Measurements from ENCODE around the gene TPGS2.

DNA sequence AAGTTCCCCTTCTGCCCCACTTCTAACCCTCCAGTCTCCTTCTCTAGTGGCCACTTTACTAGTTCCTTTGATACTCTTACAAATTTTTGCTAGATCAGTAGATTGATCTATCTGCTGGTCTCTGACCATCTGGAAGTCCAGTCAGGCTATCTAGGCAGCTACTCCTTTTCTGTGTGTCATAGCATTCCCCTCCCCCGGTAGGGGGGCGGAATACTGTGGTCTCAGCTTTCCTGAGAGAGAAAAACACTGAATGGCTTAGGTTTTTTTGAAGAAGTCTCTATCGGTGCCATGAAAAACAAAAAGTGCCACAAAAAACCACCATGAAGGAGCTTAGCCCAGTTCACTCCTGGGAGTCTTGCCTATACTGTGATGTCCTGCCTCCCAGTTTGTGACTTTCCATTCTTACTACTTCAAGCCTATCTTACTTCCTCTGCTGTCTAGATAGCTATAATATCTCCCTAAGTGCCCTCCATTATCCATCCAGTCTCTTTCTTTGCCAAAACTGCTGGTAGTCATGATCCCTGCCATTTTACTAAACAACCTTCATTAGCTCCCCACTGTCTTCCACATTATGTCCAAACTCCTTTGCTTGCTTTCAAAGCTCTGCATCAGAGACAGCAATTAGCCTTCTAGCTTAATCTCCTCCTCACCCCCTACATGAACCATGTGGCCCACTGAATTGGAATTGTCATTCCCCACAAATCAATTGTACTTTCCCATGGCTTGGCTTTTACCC, 29.9 kb downstream of the TPGS2 start:
- TF ChIP-seq, protein P1, sequence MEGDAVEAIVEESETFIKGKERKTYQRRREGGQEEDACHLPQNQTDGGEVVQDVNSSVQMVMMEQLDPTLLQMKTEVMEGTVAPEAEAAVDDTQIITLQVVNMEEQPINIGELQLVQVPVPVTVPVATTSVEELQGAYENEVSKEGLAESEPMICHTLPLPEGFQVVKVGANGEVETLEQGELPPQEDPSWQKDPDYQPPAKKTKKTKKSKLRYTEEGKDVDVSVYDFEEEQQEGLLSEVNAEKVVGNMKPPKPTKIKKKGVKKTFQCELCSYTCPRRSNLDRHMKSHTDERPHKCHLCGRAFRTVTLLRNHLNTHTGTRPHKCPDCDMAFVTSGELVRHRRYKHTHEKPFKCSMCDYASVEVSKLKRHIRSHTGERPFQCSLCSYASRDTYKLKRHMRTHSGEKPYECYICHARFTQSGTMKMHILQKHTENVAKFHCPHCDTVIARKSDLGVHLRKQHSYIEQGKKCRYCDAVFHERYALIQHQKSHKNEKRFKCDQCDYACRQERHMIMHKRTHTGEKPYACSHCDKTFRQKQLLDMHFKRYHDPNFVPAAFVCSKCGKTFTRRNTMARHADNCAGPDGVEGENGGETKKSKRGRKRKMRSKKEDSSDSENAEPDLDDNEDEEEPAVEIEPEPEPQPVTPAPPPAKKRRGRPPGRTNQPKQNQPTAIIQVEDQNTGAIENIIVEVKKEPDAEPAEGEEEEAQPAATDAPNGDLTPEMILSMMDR (conservative IDR thresholded peaks at IDR 0.05; ENCODE audit: low read length) = no peak
- TF ChIP-seq EZH2phosphoT487 (IDR thresholded peaks at IDR 0.05; ENCODE audit: borderline replicate concordance) = no peak
